HG02588 (cell line): ENCODE data around the gene SNCB.

Source experiments
- ATAC-seq: cut with Tn5 transposase; IDR thresholded peaks from one replicate; pipeline ENCODE4 v1.9.1; 2021; ENCODE audit warnings: mild to moderate bottlenecking, moderate library complexity; ENCODE audit not compliant: unreplicated experiment

Gene SNCB

DNA sequence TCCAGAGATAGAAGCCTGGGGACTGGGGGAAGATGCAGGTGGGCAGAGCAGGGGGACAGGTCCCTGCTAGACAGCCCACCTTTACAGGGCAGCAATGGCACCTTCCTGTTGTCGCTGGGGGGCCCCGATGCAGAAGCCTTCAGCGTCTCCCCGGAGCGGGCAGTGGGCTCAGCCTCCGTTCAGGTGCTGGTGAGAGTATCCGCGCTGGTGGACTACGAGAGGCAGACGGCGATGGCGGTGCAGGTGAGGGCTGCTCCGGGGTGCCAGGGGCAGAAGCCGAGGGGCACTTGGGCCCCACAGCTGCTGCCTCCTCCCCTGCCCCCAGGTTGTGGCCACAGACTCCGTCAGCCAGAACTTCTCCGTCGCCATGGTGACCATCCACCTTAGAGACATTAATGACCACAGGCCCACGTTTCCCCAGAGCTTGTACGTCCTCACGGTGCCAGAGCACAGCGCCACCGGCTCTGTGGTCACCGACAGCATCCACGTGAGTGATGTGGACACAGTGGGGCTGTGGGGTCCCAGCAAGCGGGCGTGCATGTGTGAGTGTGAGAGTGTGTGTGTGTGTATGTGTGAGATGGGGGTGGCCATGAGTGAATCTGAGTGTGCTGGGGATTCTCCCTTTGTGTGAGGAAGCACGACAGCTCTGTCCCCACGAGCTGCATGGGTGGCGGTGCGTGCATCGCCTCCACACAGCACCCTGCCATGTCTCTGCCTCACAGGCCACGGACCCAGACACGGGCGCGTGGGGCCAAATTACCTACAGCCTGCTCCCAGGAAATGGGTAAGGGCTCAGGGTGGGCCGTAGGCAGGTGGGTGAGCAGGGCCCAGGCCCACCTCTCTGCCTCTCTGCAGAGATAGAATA is 52.8 kb downstream of the SNCB start:
- ATAC-seq = no peak

DNA sequence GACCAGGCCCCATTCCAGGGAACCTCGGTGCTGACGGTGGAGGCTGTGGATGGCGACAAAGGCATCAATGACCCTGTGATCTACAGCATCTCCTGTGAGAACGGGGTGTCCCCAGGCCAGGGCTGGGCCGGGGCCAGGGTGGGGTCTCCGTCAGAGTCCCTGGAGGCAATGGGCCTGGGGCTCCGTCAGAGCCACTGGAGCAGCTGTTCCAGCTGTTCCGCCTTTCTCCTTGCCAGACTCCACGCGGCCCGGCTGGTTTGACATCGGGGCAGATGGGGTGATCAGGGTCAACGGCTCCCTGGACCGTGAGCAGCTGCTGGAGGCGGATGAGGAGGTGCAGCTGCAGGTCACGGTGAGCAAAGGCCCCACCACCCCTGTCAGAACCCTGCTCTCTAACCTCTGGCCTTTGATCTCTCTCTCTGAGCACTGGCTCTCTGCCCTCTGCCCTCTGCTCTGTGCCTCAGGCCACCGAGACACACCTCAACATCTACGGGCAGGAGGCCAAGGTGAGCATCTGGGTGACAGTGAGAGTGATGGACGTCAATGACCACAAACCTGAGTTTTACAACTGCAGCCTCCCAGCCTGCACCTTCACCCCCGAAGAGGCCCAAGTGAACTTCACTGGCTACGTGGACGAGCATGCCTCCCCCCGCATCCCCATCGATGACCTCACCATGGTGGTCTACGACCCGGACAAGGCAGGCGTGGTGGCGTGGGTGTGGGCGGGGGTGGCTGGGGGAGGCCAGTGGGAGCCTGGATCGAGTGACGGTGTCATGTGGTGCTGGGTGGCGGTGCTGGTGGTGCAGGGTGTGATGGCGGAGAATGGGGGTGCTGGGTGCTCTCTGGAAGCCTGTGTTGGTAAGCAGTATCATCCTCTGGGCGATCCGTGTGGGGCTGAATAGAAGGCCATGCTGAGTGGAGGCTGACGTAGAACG is 54.6 kb downstream of the SNCB start:
- ATAC-seq = no peak

DNA sequence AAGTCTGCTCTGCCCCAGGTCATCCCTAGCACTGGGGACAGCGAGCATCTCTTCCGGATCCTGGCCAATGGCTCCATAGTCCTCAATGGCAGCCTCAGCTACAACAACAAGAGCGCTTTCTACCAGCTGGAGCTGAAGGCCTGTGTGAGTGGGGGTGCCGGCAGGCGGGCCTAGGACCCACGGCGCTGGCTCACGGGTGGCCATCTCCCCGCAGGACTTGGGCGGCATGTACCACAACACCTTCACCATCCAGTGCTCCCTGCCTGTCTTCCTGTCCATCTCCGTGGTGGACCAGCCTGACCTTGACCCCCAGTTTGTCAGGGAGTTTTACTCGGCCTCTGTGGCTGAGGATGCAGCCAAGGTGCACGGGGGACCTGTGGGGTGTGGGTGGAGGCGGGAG is 55.3 kb downstream of the SNCB start:
- ATAC-seq = no peak

DNA sequence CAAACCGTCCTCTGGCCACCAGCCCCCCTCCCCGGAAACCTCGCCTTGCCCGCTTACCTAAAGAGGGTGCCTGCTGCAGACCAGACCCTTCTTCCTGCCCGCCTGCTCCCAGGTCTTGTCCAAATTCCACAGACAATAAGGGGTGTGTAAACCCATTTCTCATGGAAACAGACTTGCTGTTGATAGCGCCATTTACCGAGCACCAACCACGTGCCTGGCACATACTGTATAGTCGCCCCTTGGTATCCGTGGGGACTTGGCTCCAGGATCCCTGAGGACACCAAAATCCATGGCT is 56.1 kb downstream of the SNCB start:
- ATAC-seq = no peak

DNA sequence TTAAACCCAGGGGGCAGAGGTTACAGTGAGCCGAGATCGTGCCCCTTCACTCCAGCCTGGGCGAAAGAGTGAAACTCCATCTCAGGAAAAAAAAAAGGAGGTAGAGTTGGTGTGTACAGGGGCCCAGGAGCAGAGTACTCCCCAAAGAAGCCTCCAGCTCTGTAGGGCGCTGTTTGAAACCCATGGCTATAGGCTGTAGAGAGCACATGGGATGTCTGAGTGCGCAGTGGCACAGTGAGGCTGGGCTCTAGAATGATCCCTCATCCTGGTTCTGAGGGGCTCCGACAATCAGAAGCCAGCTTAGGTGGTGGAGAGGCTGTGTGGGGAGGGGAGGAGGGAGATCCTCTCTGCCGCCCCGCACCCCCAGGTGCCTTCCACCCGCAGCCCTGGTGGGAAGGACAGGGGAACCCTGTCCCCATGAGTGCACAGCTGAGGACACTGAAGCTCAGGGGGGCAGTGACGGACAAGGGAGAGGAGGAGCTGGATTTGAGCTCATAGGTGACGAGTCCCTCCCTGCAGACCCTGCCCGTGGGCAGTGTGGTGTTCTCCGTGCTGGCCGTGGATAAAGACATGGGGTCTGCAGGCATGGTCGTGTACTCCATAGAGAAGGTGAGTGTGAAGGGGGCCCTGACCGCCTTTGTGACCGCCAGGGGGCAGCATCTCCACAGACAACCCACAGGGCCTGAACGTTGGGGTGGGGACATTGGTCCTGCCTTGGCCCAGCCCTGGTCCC is 56.6 kb downstream of the SNCB start:
- peak; percentile 55 for ATAC-seq
